Measurements from ENCODE around the gene TOPAZ1. TPM values are rescaled to one million over a fixed set of nuclear protein-coding genes. Genes with fewer than 3 reads are reported as not detected.

TOPAZ1 gene
- total and polyA plus RNA-seq, 9 of the 15 experiments (the other 6 are each of a cell fraction or from before 2014, with no cell fraction given), result 0.01 TPM; not detected in 8

DNA sequence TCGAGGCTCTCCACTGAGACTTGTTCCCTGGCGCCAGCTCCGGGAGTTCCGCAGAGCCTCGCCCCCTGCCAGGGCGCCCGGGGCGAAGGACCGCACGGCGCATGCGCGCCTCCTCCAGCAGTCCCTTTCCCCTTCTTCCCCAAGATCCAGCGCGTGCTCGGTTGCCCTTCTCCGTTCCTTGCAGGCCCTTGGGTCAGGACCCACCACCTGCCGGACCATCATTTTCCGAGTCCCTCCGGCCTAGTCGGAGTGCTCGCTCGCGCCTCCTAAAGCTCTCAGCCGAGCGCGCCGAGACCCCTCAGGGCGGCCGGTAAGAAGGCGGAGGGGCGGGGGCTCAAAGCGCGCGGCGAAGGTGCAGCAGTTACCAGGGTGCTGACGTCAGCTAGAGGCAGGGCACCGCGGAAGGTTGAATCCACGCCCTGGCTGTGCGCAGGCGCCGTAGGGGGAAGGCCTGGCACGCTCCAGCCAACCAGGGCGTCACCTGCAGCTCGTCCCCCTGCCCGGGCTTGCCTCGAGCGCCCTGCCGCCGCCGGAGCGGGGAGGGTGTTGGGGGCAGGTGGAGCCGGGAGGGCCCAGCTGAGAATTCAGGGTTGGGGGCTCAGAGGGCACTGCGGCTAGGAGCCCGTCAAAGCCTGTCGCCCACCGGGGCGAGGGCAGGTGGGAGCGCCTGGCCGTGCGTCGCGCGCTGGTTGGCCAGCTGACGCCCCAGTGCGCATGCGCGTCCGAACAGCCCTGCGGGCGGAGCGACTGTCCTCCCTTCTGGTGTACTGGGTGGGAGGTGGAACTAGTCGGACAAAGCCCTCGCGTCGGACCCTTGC lies 96.5 kb downstream of the TOPAZ1 start, which contains the start of gene TCAIM (continued):
- TF ChIP-seq, protein P1, sequence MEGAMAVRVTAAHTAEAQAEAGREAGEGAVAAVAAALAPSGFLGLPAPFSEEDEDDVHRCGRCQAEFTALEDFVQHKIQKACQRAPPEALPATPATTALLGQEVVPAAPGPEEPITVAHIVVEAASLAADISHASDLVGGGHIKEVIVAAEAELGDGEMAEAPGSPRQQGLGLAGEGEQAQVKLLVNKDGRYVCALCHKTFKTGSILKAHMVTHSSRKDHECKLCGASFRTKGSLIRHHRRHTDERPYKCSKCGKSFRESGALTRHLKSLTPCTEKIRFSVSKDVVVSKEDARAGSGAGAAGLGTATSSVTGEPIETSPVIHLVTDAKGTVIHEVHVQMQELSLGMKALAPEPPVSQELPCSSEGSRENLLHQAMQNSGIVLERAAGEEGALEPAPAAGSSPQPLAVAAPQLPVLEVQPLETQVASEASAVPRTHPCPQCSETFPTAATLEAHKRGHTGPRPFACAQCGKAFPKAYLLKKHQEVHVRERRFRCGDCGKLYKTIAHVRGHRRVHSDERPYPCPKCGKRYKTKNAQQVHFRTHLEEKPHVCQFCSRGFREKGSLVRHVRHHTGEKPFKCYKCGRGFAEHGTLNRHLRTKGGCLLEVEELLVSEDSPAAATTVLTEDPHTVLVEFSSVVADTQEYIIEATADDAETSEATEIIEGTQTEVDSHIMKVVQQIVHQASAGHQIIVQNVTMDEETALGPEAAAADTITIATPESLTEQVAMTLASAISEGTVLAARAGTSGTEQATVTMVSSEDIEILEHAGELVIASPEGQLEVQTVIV (CRISPR knock-in tag; IDR thresholded peaks at IDR 0.05; ENCODE audit: borderline replicate concordance), result no peak
- TF ChIP-seq HDAC6 (IDR thresholded peaks at IDR 0.05; ENCODE audit: low read depth, low read length), result no peak
- TF ChIP-seq HNRNPUL1 (IDR thresholded peaks at IDR 0.05; ENCODE audit: low read length), result no peak
- no peak for TF ChIP-seq ARID2 (IDR thresholded peaks at IDR 0.05)
- TF ChIP-seq ZNF717 (CRISPR knock-in tag; IDR thresholded peaks at IDR 0.05), result no peak
- TF ChIP-seq ZFX (CRISPR knock-in tag; IDR thresholded peaks at IDR 0.05), result peak; percentile 98
- TF ChIP-seq, protein P2, sequence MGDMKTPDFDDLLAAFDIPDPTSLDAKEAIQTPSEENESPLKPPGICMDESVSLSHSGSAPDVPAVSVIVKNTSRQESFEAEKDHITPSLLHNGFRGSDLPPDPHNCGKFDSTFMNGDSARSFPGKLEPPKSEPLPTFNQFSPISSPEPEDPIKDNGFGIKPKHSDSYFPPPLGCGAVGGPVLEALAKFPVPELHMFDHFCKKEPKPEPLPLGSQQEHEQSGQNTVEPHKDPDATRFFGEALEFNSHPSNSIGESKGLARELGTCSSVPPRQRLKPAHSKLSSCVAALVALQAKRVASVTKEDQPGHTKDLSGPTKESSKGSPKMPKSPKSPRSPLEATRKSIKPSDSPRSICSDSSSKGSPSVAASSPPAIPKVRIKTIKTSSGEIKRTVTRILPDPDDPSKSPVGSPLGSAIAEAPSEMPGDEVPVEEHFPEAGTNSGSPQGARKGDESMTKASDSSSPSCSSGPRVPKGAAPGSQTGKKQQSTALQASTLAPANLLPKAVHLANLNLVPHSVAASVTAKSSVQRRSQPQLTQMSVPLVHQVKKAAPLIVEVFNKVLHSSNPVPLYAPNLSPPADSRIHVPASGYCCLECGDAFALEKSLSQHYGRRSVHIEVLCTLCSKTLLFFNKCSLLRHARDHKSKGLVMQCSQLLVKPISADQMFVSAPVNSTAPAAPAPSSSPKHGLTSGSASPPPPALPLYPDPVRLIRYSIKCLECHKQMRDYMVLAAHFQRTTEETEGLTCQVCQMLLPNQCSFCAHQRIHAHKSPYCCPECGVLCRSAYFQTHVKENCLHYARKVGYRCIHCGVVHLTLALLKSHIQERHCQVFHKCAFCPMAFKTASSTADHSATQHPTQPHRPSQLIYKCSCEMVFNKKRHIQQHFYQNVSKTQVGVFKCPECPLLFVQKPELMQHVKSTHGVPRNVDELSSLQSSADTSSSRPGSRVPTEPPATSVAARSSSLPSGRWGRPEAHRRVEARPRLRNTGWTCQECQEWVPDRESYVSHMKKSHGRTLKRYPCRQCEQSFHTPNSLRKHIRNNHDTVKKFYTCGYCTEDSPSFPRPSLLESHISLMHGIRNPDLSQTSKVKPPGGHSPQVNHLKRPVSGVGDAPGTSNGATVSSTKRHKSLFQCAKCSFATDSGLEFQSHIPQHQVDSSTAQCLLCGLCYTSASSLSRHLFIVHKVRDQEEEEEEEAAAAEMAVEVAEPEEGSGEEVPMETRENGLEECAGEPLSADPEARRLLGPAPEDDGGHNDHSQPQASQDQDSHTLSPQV (IDR thresholded peaks at IDR 0.05), result peak; percentile 98
- TF ChIP-seq BHLHE40 (IDR thresholded peaks at IDR 0.05; ENCODE audit: low read length), result peak; percentile 89
- TF ChIP-seq ZNF668 (CRISPR knock-in tag; IDR thresholded peaks at IDR 0.05), result no peak; the same call in 1 of the 2 replicates
- peak; percentile 74; the same call in 1 of the 2 replicates for TF ChIP-seq BCOR (IDR thresholded peaks at IDR 0.05)
- TF ChIP-seq ZNF395 (CRISPR knock-in tag; IDR thresholded peaks at IDR 0.05), result peak; percentile 82; the same call in 1 of the 2 replicates
- TF ChIP-seq, protein P3, sequence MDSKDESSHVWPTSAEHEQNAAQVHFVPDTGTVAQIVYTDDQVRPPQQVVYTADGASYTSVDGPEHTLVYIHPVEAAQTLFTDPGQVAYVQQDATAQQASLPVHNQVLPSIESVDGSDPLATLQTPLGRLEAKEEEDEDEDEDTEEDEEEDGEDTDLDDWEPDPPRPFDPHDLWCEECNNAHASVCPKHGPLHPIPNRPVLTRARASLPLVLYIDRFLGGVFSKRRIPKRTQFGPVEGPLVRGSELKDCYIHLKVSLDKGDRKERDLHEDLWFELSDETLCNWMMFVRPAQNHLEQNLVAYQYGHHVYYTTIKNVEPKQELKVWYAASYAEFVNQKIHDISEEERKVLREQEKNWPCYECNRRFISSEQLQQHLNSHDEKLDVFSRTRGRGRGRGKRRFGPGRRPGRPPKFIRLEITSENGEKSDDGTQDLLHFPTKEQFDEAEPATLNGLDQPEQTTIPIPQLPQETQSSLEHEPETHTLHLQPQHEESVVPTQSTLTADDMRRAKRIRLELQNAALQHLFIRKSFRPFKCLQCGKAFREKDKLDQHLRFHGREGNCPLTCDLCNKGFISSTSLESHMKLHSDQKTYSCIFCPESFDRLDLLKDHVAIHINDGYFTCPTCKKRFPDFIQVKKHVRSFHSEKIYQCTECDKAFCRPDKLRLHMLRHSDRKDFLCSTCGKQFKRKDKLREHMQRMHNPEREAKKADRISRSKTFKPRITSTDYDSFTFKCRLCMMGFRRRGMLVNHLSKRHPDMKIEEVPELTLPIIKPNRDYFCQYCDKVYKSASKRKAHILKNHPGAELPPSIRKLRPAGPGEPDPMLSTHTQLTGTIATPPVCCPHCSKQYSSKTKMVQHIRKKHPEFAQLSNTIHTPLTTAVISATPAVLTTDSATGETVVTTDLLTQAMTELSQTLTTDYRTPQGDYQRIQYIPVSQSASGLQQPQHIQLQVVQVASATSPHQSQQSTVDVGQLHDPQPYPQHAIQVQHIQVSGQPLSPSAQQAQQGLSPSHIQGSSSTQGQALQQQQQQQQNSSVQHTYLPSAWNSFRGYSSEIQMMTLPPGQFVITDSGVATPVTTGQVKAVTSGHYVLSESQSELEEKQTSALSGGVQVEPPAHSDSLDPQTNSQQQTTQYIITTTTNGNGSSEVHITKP (IDR thresholded peaks at IDR 0.05; ENCODE audit: partially characterized antibody), result peak; percentile 98

Data from K562 (cell line).